Trophoblast cell (in vitro differentiated cells and primary cell): ENCODE results near the gene PDE4C.

Experiments used
- DNase-seq, 2 donors: peaks; one replicate each; pipeline ENCODE4 v3.0.0-alpha.2; 2016
- H2AFZ ChIP-seq: 2 replicates; pipeline ENCODE4 v1.6.1; 2013; ENCODE audit warnings: low read length, moderate library complexity, mild to moderate bottlenecking; ENCODE audit not compliant: insufficient read depth, poor library complexity
- H2AK5ac ChIP-seq: 2 replicates; pipeline ENCODE4 v1.6.1; 2013; ENCODE audit warnings: mild to moderate bottlenecking, low read length
- H2BK120ac ChIP-seq: 2 replicates; pipeline ENCODE4 v1.6.1; 2013; ENCODE audit warnings: low read length, mild to moderate bottlenecking, moderate library complexity; ENCODE audit not compliant: insufficient read depth, poor library complexity
- H2BK12ac ChIP-seq: 2 replicates; pipeline ENCODE4 v1.6.1; 2013; ENCODE audit warnings: mild to moderate bottlenecking, low read length, moderate library complexity
- H2BK5ac ChIP-seq: 2 replicates; pipeline ENCODE4 v1.6.1; 2013; ENCODE audit warnings: low read length, low read depth, moderate library complexity, mild to moderate bottlenecking; ENCODE audit not compliant: poor library complexity
- H3K14ac ChIP-seq: 2 replicates; pipeline ENCODE4 v1.6.1; 2013; ENCODE audit warnings: mild to moderate bottlenecking, low read length
- H3K18ac ChIP-seq: 2 replicates; pipeline ENCODE4 v1.6.1; 2013; ENCODE audit warnings: mild to moderate bottlenecking, low read length
- H3K23ac ChIP-seq: 2 replicates; pipeline ENCODE4 v1.6.1; 2013; ENCODE audit warnings: low read length
- H3K27ac ChIP-seq: 2 replicates; pipeline ENCODE4 v1.5.1; 2013; ENCODE audit warnings: low read depth, mild to moderate bottlenecking, inconsistent platforms, low read length, moderate library complexity
- H3K27me3 ChIP-seq: 2 replicates; pipeline ENCODE4 v1.6.1; 2013; ENCODE audit warnings: inconsistent platforms, mild to moderate bottlenecking, low read length, moderate library complexity; ENCODE audit not compliant: insufficient read depth
- H3K36me3 ChIP-seq, 2 experiments: 1 replicate in 1 of 2; 2 replicates in 1 of 2; pipeline ENCODE4 v1.6.1; 2013; ENCODE audit warnings: low read length in 2 of 2, mild to moderate bottlenecking in 2 of 2, moderate library complexity in 1 of 2; ENCODE audit not compliant: insufficient read depth in 2 of 2, control insufficient read depth in 1 of 2
- H3K4ac ChIP-seq: 2 replicates; pipeline ENCODE4 v1.6.1; 2013; ENCODE audit warnings: low read depth, mild to moderate bottlenecking, low read length, moderate library complexity
- H3K4me1 ChIP-seq, 2 experiments: 1 replicate in 1 of 2; 2 replicates in 1 of 2; pipeline ENCODE4 v1.6.1; 2013; ENCODE audit warnings: low read length in 2 of 2, mild to moderate bottlenecking in 2 of 2, moderate library complexity in 1 of 2; ENCODE audit not compliant: insufficient read depth in 2 of 2, control insufficient read depth in 1 of 2
- H3K4me2 ChIP-seq: 2 replicates; pipeline ENCODE4 v1.6.1; 2013; ENCODE audit warnings: inconsistent platforms, mild to moderate bottlenecking, low read length, moderate library complexity
- H3K4me3 ChIP-seq: 2 replicates; pipeline ENCODE4 v1.5.1; 2013; ENCODE audit warnings: mild to moderate bottlenecking, low read depth, low read length, inconsistent platforms
- H3K79me1 ChIP-seq: one replicate; pipeline ENCODE4 v1.6.1; 2013; ENCODE audit warnings: low read length
- H3K79me2 ChIP-seq: 2 replicates; pipeline ENCODE4 v1.6.1; 2013; ENCODE audit warnings: low read length, mild to moderate bottlenecking; ENCODE audit not compliant: control insufficient read depth, insufficient read depth, poor library complexity
- H3K9ac ChIP-seq: 2 replicates; pipeline ENCODE4 v1.6.1; 2013; ENCODE audit warnings: mild to moderate bottlenecking, low read length
- H3K9me3 ChIP-seq: 2 replicates; pipeline ENCODE4 v1.6.1; 2013; ENCODE audit warnings: low read depth, mild to moderate bottlenecking, control low read depth, inconsistent platforms, low read length; ENCODE audit not compliant: insufficient read depth
- H4K12ac ChIP-seq: 2 replicates; pipeline ENCODE4 v1.6.1; 2013; ENCODE audit warnings: low read depth, mild to moderate bottlenecking, low read length, moderate library complexity
- H4K8ac ChIP-seq: 2 replicates; pipeline ENCODE4 v1.6.1; 2013; ENCODE audit warnings: low read depth, mild to moderate bottlenecking, low read length, moderate library complexity
- H4K91ac ChIP-seq: one replicate; pipeline ENCODE4 v1.6.1; 2013; ENCODE audit warnings: low read depth, mild to moderate bottlenecking, low read length, moderate library complexity
- WGBS: extraction: QIAGEN DNeasy Blood & Tissue Kit; methylation state at CpG from one replicate; pipeline ENCODE4 v1.1.7; 2013; ENCODE audit warnings: missing lambda C conversion rate; ENCODE audit not compliant: insufficient read length, insufficient coverage; ENCODE audit errors: extremely low coverage; 5-methylcytosine and 5-hydroxymethylcytosine counted together

Gene PDE4C

DNA sequence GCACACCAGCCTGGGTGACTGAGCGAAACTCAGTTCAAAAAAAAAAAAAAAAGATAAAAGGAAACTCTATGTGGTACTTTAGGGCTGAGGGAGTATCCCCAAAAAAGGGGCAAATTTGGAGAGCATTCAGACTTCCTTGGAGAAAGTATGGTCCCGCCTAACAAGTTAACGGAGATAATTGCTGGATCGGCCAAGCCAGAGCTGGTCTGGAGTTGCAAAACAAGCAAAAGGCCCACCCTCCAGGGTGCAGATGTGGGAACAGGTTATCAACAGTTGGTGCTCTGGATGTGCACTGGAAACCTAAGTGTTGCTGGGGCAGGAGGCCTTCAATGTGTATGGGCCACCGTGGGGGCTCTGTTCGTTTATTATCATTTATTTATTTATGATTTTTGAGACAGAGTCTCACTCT is 45.2 kb upstream of the PDE4C start:
- no peak overlapping the region for H2AFZ ChIP-seq
- no peak overlapping the region for H2BK12ac ChIP-seq
- H3K14ac ChIP-seq: no peak overlapping the region
- H3K9ac ChIP-seq: no peak overlapping the region
- H3K79me2 ChIP-seq: no peaks in the 10 kb centered on the region
- H3K36me3 ChIP-seq: peaks cover 24 to 27% of the 10 kb centered on the region in 2 experiments
- H3K9me3 ChIP-seq: no peaks in the 10 kb centered on the region
- no peak overlapping the region for H3K27ac ChIP-seq
- no peak overlapping the region for H4K91ac ChIP-seq
- H3K4me3 ChIP-seq: no peak overlapping the region
- H3K18ac ChIP-seq: no peak overlapping the region
- no peak overlapping the region for H2BK120ac ChIP-seq
- no peak overlapping the region for H3K23ac ChIP-seq
- DNase-seq: peak in 1 of 2 donors; percentile 65
- no peak overlapping the region for H4K8ac ChIP-seq
- peaks cover 0 to 7% of the 10 kb centered on the region in 2 experiments for H3K4me1 ChIP-seq
- no peak overlapping the region for H2BK5ac ChIP-seq
- H3K27me3 ChIP-seq: no peaks in the 10 kb centered on the region
- no peak overlapping the region for H2AK5ac ChIP-seq
- H4K12ac ChIP-seq: no peak overlapping the region
- WGBS: no CpG with 5 or more reads among the region's 6 CpGs
- H3K79me1 ChIP-seq: no peaks in the 10 kb centered on the region
- no peak overlapping the region for H3K4me2 ChIP-seq
- no peak overlapping the region for H3K4ac ChIP-seq

DNA sequence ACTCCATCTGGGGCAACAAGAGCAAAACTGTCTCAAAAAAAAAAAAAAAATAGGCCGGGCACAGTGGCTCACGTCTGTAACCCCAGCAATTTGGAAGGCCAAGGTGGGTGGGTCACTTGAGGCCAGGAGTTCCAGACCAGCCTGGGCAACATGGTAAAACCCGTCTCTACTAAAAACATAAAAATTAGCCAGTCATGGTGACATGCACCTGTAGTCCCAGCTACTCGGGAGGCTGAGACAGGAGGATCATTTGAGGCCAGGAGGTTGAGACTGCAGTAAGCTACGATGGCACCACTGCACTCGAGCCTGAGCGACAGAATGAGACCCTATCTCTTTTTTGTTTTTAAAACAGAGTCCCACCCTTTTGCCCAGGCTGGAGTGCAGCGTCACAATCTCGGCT is 44.1 kb upstream of the PDE4C start:
- no peak overlapping the region for H4K12ac ChIP-seq
- H2BK5ac ChIP-seq: no peak overlapping the region
- WGBS: no CpG with 5 or more reads among the region's 9 CpGs
- no peak overlapping the region for H3K14ac ChIP-seq
- H3K4me1 ChIP-seq: no peaks in the 10 kb centered on the region
- peaks cover 28 to 31% of the 10 kb centered on the region in 2 experiments for H3K36me3 ChIP-seq
- H2BK12ac ChIP-seq: no peak overlapping the region
- H3K79me2 ChIP-seq: no peaks in the 10 kb centered on the region
- H3K4me3 ChIP-seq: no peak overlapping the region
- no peak overlapping the region for H3K4ac ChIP-seq
- H3K4me2 ChIP-seq: no peak overlapping the region
- no peak overlapping the region for H3K27ac ChIP-seq
- H2AFZ ChIP-seq: no peak overlapping the region
- no peak overlapping the region for H4K8ac ChIP-seq
- H2BK120ac ChIP-seq: no peak overlapping the region
- H3K23ac ChIP-seq: no peak overlapping the region
- no peak overlapping the region for H3K18ac ChIP-seq
- no peaks in the 10 kb centered on the region for H3K9me3 ChIP-seq
- H2AK5ac ChIP-seq: no peak overlapping the region
- no peaks in the 10 kb centered on the region for H3K27me3 ChIP-seq
- no peaks in the 10 kb centered on the region for H3K79me1 ChIP-seq
- no peak for DNase-seq
- H4K91ac ChIP-seq: no peak overlapping the region
- no peak overlapping the region for H3K9ac ChIP-seq

DNA sequence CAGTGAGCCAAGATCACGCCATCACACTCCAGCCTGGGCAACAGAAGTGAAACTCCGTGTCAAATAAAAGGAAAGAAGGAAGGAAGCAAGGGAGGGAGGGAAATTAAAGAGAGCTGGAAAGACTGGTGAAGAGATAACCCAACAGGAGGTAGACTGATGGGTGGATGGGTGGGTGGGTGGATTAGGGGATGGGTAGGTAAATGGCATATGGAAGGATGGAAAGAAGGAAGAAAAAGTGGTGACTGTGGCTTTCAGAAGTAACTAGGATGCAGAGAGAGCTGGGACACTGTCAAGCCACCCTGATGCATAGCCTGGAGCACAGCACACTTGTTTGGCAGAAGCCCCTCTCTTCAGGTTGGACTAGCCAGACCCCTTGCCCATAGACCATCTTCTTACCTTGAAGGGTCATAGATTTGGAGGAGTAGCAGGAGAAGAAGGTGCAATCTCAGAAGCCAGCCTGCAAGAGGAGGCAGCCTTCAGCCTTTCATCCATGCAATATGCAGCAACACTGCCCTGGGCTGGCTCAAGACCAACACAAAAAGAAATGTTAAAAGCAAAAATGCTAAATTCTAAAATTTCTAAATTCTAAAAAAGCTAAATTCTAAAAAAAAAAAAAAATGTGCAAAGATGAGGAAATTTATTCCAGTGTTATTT is 43.0 kb upstream of the PDE4C start:
- Histone ChIP-seq H3K23ac (no peak overlapping the region), H3K36me3 (peaks cover 35 to 36% of the 10 kb centered on the region in 2 experiments), H2BK120ac (no peak overlapping the region), H3K4me1 (no peaks in the 10 kb centered on the region), H3K79me2 (no peaks in the 10 kb centered on the region), H4K12ac (no peak overlapping the region), H2BK5ac (no peak overlapping the region), H3K27ac (no peak overlapping the region), H2BK12ac (no peak overlapping the region), H3K4me2 (no peak overlapping the region), H3K79me1 (no peaks in the 10 kb centered on the region), H3K9ac (no peak overlapping the region), H3K4me3 (no peak overlapping the region), H3K18ac (no peak overlapping the region), H2AFZ (no peak overlapping the region), H3K9me3 (no peaks in the 10 kb centered on the region), H3K14ac (no peak overlapping the region), H4K8ac (no peak overlapping the region), H3K4ac (no peak overlapping the region), H3K27me3 (no peaks in the 10 kb centered on the region), H2AK5ac (no peak overlapping the region), H4K91ac (no peak overlapping the region)
- WGBS: no CpG with 5 or more reads among the region's 2 CpGs
- DNase-seq: no peak

DNA sequence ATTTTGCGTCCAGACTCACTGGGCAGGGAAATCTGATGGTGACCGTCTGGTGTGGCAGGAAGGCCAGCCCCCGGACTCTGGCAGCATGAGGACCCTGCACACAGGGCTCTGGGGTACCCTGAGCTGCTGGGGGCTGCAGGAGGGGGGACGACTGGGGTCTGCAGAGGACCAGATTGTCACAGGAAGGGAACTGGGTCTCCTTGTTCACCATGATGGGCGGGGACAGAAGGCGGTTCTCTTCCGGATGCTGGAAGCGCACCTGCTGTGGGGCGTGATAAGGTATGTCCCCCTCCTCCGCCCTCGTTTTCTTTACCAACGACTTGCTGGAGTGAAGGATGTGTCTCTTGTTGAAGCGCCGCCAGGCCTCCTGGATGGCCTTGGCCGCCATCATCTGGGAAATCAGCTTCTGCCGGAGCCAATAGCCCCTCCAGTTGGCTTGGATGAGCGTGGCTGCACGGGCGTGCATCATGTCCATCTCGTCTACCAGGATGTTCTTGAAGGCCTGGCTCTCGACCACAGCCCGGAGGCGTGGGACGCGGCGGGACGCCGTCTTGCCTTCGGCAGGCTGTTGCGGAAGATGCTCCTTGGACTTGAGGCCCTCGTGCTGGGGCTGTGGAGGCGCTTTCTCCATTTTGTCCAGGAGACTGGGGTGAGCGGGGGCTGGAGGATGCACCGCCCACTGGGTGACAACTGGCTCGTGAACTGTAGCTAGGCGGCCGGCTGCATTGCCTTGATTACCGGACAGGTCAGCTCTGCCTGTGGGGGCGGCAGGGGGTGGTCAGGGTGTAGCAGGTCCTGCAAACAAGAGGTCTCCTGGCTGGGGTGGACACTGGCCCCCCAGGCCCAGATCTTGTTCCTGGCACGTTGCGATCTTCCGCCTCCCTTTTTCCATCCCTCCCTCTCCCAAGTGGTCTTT is 40.8 kb upstream of the PDE4C start:
- Histone ChIP-seq H3K79me2 (no peaks in the 10 kb centered on the region), H2BK12ac (no peak overlapping the region), H3K4me2 (no peak overlapping the region), H2AK5ac (no peak overlapping the region), H3K23ac (no peak overlapping the region), H2AFZ (no peak overlapping the region), H3K27me3 (no peaks in the 10 kb centered on the region), H3K4me3 (no peak overlapping the region), H2BK120ac (no peak overlapping the region), H3K4me1 (no peaks in the 10 kb centered on the region), H4K8ac (no peak overlapping the region), H3K27ac (no peak overlapping the region), H4K12ac (no peak overlapping the region), H3K14ac (no peak overlapping the region), H3K79me1 (no peaks in the 10 kb centered on the region), H3K18ac (no peak overlapping the region), H3K9me3 (peaks cover 2% of the 10 kb centered on the region), H3K36me3 (peaks cover 32 to 36% of the 10 kb centered on the region in 2 experiments), H4K91ac (no peak overlapping the region), H3K4ac (no peak overlapping the region), H2BK5ac (no peak overlapping the region), H3K9ac (no peak overlapping the region)
- WGBS: no CpG with 5 or more reads among the region's 42 CpGs
- no peak for DNase-seq
